ENCODE measurements around the gene CYB561A3. TPM values are rescaled to one million over a fixed set of nuclear protein-coding genes. Genes with fewer than 3 reads are reported as not detected.

Gene CYB561A3
- total RNA-seq, 4 donors from 2014 or later: 39.3 to 62.8 (median 49.7) TPM

DNA sequence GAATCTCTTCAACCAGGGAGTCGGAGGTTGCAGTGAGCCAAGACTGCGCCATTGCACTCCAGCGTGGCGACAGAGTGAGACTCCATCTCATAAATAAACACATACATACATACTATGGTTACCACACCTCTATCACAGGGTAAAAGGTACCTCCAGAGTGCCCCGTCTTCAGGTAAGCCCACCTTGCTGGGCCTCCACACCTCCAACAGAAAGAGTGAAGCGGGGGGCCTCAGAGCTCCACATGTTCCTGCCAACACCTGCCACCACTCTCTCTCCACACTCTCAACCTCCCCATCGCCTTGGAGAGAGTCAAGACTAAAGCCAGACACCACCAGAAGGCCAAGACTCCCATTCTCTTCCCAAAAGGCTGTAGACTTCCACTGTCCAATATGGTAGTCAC, 56.3 kb downstream of the CYB561A3 start:
- intact Hi-C loops (cut with DNase I): no loop called here
- Histone ChIP-seq H3K27ac (no peak overlapping the region), H3K36me3 (peaks cover 79 to 89% of the 10 kb centered on the region in 2 donors), H3K9me3 (no peaks in the 10 kb centered on the region), H3K4me1 (no peaks in the 10 kb centered on the region), H3K27me3 (no peaks in the 10 kb centered on the region), H3K4me3 (replicated peaks in 1 of 3) (no peak overlapping the region)
- DNase-seq: no peak
- WGBS, 2 donors: 98% methylated on average over 7 of the region's 7 CpGs
- TF ChIP-seq, protein P1, sequence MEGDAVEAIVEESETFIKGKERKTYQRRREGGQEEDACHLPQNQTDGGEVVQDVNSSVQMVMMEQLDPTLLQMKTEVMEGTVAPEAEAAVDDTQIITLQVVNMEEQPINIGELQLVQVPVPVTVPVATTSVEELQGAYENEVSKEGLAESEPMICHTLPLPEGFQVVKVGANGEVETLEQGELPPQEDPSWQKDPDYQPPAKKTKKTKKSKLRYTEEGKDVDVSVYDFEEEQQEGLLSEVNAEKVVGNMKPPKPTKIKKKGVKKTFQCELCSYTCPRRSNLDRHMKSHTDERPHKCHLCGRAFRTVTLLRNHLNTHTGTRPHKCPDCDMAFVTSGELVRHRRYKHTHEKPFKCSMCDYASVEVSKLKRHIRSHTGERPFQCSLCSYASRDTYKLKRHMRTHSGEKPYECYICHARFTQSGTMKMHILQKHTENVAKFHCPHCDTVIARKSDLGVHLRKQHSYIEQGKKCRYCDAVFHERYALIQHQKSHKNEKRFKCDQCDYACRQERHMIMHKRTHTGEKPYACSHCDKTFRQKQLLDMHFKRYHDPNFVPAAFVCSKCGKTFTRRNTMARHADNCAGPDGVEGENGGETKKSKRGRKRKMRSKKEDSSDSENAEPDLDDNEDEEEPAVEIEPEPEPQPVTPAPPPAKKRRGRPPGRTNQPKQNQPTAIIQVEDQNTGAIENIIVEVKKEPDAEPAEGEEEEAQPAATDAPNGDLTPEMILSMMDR (IDR thresholded peaks at IDR 0.05): no peak
- no peak for TF ChIP-seq POLR2A (IDR thresholded peaks at IDR 0.05)

DNA sequence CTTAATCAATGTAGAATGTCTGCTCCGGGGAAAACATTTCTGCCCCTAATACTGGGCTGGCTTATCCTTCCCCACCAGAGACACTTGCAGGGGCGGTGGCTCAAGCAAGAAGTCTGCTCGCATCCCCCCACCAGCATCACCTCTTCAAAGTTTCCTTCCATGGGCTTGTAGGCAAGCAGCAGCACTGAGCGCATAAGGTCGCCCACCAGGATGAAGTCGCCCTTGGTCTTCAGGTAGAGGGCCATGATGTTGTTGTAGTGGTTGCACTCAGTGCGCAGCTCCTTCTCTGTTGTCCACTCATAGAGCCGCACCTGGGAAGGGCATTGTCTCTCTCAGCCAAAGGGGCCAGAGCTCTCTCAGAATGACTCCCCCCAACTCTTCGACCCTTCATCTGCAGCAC, 58.0 kb downstream of the CYB561A3 start:
- TF ChIP-seq, protein P1 (IDR thresholded peaks at IDR 0.05): no peak
- no peak for TF ChIP-seq POLR2A (IDR thresholded peaks at IDR 0.05)
- Histone ChIP-seq H3K27ac (no peak overlapping the region), H3K4me3 (replicated peaks in 1 of 3) (no peak overlapping the region), H3K27me3 (no peaks in the 10 kb centered on the region), H3K36me3 (peaks cover 80 to 84% of the 10 kb centered on the region in 2 donors), H3K9me3 (no peaks in the 10 kb centered on the region), H3K4me1 (no peaks in the 10 kb centered on the region)
- DNase-seq: no peak
- intact Hi-C loops (cut with DNase I): no loop called here
- 96 to 97% methylated on average over 9 of the region's 9 CpGs for WGBS, 2 donors

DNA sequence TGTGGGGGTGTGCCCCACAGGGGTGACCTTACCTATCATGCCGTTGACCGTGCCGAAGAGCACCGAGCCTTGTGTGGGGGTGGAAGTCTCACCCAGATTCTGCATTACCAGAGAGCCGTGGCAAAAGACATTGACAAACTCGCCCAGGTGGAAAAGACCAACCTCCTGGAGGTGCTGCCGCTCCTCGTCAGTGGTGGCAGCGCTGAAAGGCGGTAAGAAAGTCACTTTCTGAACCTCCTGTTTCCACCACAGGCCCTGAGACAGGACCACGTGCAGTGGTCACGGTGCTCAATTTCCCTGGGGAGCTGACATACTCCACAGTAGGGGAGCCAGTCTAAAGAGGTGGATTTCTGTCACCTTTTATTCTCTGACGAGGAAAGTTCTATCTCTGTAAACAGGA, 59.1 kb downstream of the CYB561A3 start:
- Histone ChIP-seq H3K4me1 (no peaks in the 10 kb centered on the region), H3K4me3 (replicated peaks in 1 of 3) (no peak overlapping the region), H3K27ac (no peak overlapping the region), H3K27me3 (no peaks in the 10 kb centered on the region), H3K9me3 (no peaks in the 10 kb centered on the region), H3K36me3 (peaks cover 72 to 77% of the 10 kb centered on the region in 2 donors)
- no peak for DNase-seq
- WGBS, 2 donors: 93 to 95% methylated on average over 13 of the region's 13 CpGs
- intact Hi-C loops (cut with DNase I): no loop called here
- no peak for TF ChIP-seq POLR2A (IDR thresholded peaks at IDR 0.05)
- TF ChIP-seq, protein P1 (IDR thresholded peaks at IDR 0.05): no peak

Other genes with a start within 250 kb of the CYB561A3 start
- gene VPS37C, start 200.5 kb downstream of the CYB561A3 start, total RNA-seq: 10 to 100 TPM; 13.0 to 18.2 (median 15.9) TPM
- gene PGA3, start 158.4 kb downstream of the CYB561A3 start, total RNA-seq: 1 to 10 TPM in 2 of 4 donors, not detected in 2; 4.3 to 7.9 TPM
- 1 to 10 TPM in 2 of 4 donors, not detected in 2; 4.6 to 8.1 TPM for gene PGA4, start 139.5 kb downstream of the CYB561A3 start, total RNA-seq
- 1 to 10 TPM in 2 of 4 donors, not detected in 2; 1.4 to 2.6 TPM for gene PGA5, start 120.7 kb downstream of the CYB561A3 start, total RNA-seq
- gene VWCE, start 66.6 kb downstream of the CYB561A3 start, total RNA-seq: 1 to 10 TPM in 2 of 4 donors, under 1 TPM in 2; 0.54 to 2.5 (median 1.0) TPM
- gene DDB1, start 28.8 kb downstream of the CYB561A3 start, total RNA-seq: 100 to 1,000 TPM; 132 to 211 (median 182) TPM
- gene TKFC, start 28.7 kb downstream of the CYB561A3 start, total RNA-seq: 10 to 100 TPM; 27.0 to 62.8 (median 43.6) TPM
- gene TMEM138, start 492 bp upstream of the CYB561A3 start, total RNA-seq: 10 to 100 TPM; 25.3 to 37.1 (median 31.5) TPM
- gene TMEM216, start 30.7 kb upstream of the CYB561A3 start, total RNA-seq: 10 to 100 TPM; 13.3 to 26.6 (median 21.0) TPM
- 10 to 100 TPM; 58.8 to 95.1 (median 72.8) TPM for gene CPSF7, start 68.1 kb upstream of the CYB561A3 start, total RNA-seq
- gene SDHAF2, start 68.2 kb upstream of the CYB561A3 start, total RNA-seq: 10 to 100 TPM; 41.0 to 74.3 (median 44.0) TPM
- 1 to 10 TPM in 1 of 4 donors, under 1 TPM in 3; 0.22 to 3.0 (median 0.66) TPM for gene LRRC10B, start 146.9 kb upstream of the CYB561A3 start, total RNA-seq
- gene SYT7, start 219.2 kb upstream of the CYB561A3 start, total RNA-seq: 10 to 100 TPM in 2 of 4 donors, 1 to 10 TPM in 2; 5.2 to 12.6 (median 8.8) TPM